Activated CD4-positive, alpha-beta T cell treated with anti-CD3 and anti-CD28 coated beads for 36 hours (primary cell): ENCODE results near the gene JAG2. TPM values are rescaled to one million over a fixed set of nuclear protein-coding genes. Genes with fewer than 3 reads are reported as not detected.

ENCODE experiments used
- ATAC-seq: fragments of 200-7000 bp; cut with Tn5 transposase; one replicate; pipeline ENCODE4 v1.10.0; 2021; ENCODE audit warnings: mild to moderate bottlenecking, moderate library complexity
- CTCF ChIA-PET: fragments of 350-600 bp; sonication (Branson Sonifier 250); formaldehyde crosslinking; loops from one replicate; lab custom pipeline; 2021; ENCODE audit warnings: antibody characterized with exemption; lab: Charles Lee
- POLR2A ChIA-PET: fragments of 350-600 bp; sonication (Branson Sonifier 250); formaldehyde crosslinking; loops from one replicate; lab custom pipeline; 2021; ENCODE audit warnings: antibody characterized with exemption, inconsistent platforms; lab: Charles Lee
- DNase-seq: peaks from one replicate; pipeline ENCODE4 v3.0.0-alpha.2; 2020
- H3K27ac Mint-ChIP-seq: one replicate; pipeline ENCODE4 v1.8.0; 2021; ENCODE audit warnings: mixed read lengths
- H3K27me3 Mint-ChIP-seq: one replicate; pipeline ENCODE4 v1.8.0; 2021; ENCODE audit warnings: mixed read lengths
- H3K36me3 Mint-ChIP-seq: one replicate; pipeline ENCODE4 v1.8.0; 2021; ENCODE audit warnings: low read depth, mixed read lengths
- H3K4me1 Mint-ChIP-seq: one replicate; pipeline ENCODE4 v1.8.0; 2021; ENCODE audit warnings: mixed read lengths
- H3K4me3 Mint-ChIP-seq: one replicate; pipeline ENCODE4 v1.8.0; 2021; ENCODE audit warnings: mild to moderate bottlenecking, moderate library complexity, mixed read lengths
- H3K9me3 Mint-ChIP-seq: one replicate; pipeline ENCODE4 v1.8.0; 2021; ENCODE audit warnings: low read depth, mixed read lengths
- intact Hi-C, 2 experiments: fragments of 100-400 bp; cut with DNase I in 1 of 2; cut with micrococcal nuclease in 1 of 2; formaldehyde crosslinking; loops; one replicate each; pipeline versions ENCODE4 v1.14.2 to v1.15.1; 2022 to 2024; cut with DNase I, micrococcal nuclease
- total RNA-seq, 2 experiments: library from RNA; stranded (reverse); gene quantifications; one replicate each; pipeline ENCODE4 v1.2.3, GENCODE V29; 2021

Gene JAG2
- total RNA-seq, 2 experiments from 2014 or later: 3.2 to 3.6 TPM

DNA sequence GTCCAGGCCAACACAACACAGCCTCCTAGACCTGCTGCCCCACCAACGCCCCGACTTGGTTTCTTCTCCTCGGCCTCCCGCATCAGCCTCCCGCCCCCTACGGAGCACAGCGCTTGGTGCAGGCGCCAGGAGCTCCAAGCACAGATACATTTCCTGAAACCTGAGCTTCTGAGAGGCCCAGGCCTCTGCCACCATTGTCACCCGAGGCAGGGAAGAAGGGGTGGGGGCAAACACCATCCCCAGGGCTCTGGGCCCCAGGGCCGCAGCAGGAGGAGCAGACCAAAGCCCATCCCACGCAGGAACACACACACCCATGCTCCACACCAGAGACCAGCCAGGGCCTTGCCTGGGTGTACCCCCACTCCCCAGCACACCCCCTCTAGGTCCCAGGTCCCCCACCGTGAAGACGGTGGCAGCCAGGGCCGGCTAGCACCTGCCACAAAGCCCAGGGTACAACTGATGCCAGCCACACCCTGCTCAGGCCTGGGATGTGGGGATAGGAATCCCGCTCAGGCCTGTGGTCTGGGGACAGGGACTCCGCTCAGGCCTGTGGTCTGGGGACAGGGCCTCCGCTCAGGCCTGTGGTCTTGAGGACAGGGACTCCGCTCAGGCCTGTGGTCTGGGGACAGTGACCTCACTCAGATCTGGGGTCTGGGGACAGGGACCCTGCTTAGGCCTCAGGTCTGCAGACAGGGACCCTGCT is 5.4 kb downstream of the JAG2 start:
- DNase-seq (no peak), ATAC-seq (no peak)
- Mint-ChIP-seq H3K9me3 (no peaks in the 10 kb centered on the region), H3K4me3 (no peak overlapping the region), H3K4me1 (no peaks in the 10 kb centered on the region), H3K27ac (no peak overlapping the region), H3K36me3 (no peaks in the 10 kb centered on the region), H3K27me3 (peaks cover 3% of the 10 kb centered on the region)
- ChIA-PET CTCF (interaction anchor here (1.0 kb wide), 1 partner anchor 129 kb away, joined by 4 read pairs; no protein-coding TSS in a partner anchor), POLR2A (interaction anchor here (0.5 kb wide), 1 partner anchor 145 kb away, joined by 5 read pairs; no protein-coding TSS in a partner anchor)
- intact Hi-C loops: loop anchor here in 1 of 2 experiments (10.0 kb wide), 1 partner anchor 82 kb away; the partner anchor contains the start of gene BTBD6

DNA sequence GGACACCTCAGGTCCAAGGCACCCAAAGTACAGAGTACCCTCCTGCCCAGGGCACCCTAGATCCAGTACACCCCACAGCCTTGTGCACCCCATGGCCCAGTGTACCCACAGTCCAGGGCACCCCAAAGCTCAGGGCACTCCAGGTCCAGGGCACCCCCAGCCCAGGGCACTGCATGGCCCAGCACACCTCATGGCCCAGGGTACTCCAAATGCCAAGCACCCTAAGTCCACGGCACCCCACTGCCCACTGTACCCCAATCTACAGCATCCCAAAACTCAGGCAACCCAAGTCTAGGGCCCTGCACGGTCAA is 6.0 kb downstream of the JAG2 start:
- ChIA-PET POLR2A (no interaction called here), CTCF (no interaction called here)
- no peak for ATAC-seq
- Mint-ChIP-seq H3K4me1 (no peaks in the 10 kb centered on the region), H3K36me3 (no peaks in the 10 kb centered on the region), H3K4me3 (no peak overlapping the region), H3K27me3 (peaks cover 3% of the 10 kb centered on the region), H3K27ac (no peak overlapping the region), H3K9me3 (no peaks in the 10 kb centered on the region)
- intact Hi-C loops: loop anchor here in 1 of 2 experiments (10.0 kb wide), 1 partner anchor 82 kb away; the partner anchor contains the start of gene BTBD6
- no peak for DNase-seq

DNA sequence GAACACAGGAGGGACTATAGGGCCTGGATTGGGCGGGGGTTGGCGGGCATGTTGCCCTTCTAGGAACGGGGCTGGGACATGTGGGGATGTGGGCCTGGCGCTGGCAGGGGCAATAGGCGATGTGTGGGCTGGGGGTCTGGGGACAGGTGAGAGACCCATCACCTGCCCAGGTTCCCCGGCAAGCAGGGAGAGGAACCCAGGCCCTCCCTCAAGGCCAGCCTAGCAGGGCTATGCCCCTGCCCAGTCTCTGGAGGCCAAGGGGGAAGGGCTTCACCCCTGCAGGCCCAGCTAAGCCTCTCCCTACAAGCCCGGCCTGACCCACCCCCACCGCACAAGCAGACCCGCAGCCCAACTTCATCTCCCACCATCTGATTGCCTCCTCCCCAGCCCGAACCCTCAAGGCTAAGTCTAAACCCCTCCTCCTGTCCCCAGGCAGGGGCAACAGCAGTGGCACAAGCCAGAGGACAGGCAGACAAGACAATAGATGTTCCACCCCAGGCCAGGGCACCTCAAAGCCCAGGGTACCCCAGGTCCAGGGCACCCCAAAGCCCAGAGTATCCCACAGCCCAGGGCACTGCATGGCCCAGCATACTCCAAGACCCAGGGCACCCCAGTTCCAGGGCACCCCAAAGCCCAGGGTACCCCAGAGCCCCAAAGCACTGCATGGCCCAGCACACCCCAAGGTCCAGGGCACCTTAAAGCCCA is 6.5 kb downstream of the JAG2 start:
- Mint-ChIP-seq H3K27me3 (peaks cover 3% of the 10 kb centered on the region), H3K36me3 (no peaks in the 10 kb centered on the region), H3K9me3 (no peaks in the 10 kb centered on the region), H3K4me1 (no peaks in the 10 kb centered on the region), H3K4me3 (no peak overlapping the region), H3K27ac (no peak overlapping the region)
- ChIA-PET CTCF (no interaction called here), POLR2A (no interaction called here)
- ATAC-seq: no peak
- no peak for DNase-seq
- intact Hi-C loops: loop anchor here in 1 of 2 experiments (10.0 kb wide), 1 partner anchor 83 kb away; the partner anchor contains the start of gene BTBD6

DNA sequence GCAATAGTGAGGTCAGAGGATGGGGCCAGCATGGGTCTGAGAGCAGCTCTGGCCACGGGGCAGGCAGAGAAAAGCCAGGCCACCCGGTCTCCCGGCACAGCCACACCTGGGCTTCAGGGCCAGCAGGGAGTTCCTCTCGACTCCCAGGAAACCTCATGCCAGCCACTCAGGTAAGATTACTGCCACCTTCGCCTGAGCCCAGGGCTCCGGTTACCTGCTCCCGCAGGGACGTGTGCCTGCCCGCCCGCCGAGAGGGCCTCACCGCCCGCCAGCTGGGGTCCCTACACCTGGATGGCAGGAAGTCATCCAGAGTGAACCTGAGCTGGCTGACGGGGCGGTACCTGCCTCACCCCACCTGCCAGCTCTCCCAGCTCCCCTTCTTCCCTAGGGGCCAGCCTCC is 7.3 kb downstream of the JAG2 start:
- ChIA-PET CTCF (no interaction called here), POLR2A (no interaction called here)
- ATAC-seq (no peak), DNase-seq (no peak)
- H3K27ac Mint-ChIP-seq: no peak overlapping the region
- no peaks in the 10 kb centered on the region for H3K9me3 Mint-ChIP-seq
- H3K27me3 Mint-ChIP-seq: no peaks in the 10 kb centered on the region
- no peaks in the 10 kb centered on the region for H3K4me1 Mint-ChIP-seq
- intact Hi-C loops: loop anchor here in 1 of 2 experiments (10.0 kb wide), 1 partner anchor 83 kb away; the partner anchor contains the start of gene BTBD6
- no peaks in the 10 kb centered on the region for H3K36me3 Mint-ChIP-seq
- no peak overlapping the region for H3K4me3 Mint-ChIP-seq

DNA sequence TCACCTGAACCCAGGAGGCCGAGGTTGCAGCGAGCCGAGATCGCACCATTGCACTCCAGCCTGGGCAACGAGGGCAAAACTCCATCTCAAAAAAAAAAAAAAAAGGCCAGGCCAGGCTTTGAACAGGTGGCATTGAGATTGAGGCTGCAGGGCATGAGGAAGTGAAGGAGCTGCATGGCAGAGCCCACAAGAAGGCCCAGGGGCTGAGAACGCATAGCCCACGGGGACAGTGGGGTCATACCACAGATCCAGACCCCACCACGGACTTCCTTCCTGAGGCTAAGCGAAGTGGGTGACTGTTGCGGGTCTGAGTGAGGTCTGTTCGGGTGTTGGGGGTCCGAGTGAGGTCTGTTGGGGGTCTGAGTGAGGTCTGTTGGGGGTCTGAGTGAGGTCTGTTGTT is 7.8 kb downstream of the JAG2 start:
- no peaks in the 10 kb centered on the region for H3K36me3 Mint-ChIP-seq
- no peaks in the 10 kb centered on the region for H3K4me1 Mint-ChIP-seq
- H3K27me3 Mint-ChIP-seq: no peaks in the 10 kb centered on the region
- H3K9me3 Mint-ChIP-seq: no peaks in the 10 kb centered on the region
- ChIA-PET POLR2A (no interaction called here), CTCF (no interaction called here)
- intact Hi-C loops: loop anchor here in 1 of 2 experiments (10.0 kb wide), 1 partner anchor 84 kb away; the partner anchor contains the start of gene BTBD6
- DNase-seq (no peak), ATAC-seq (no peak)
- H3K4me3 Mint-ChIP-seq: no peak overlapping the region
- H3K27ac Mint-ChIP-seq: no peak overlapping the region

DNA sequence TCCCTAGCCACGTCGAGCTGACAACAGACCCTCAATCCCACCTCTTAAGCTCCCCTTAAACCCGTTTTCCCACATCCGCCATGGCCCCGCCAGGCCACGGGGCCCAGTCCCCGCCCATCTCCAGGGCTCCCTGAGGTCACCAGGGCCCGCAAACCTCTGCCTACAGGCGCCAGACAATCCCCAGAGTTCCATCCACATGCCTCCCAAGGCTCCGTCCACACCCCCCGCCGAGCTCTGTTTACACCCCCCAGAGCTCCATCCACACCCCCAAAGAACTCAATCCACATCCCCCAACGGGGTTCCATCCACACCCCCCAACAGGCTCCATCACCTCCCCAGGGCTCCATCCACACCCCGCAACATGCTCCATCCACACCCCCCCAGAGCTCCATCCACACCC is 9.2 kb downstream of the JAG2 start:
- no peaks in the 10 kb centered on the region for H3K27me3 Mint-ChIP-seq
- no peaks in the 10 kb centered on the region for H3K4me1 Mint-ChIP-seq
- ChIA-PET CTCF (no interaction called here), POLR2A (no interaction called here)
- H3K27ac Mint-ChIP-seq: no peak overlapping the region
- H3K36me3 Mint-ChIP-seq: no peaks in the 10 kb centered on the region
- H3K9me3 Mint-ChIP-seq: no peaks in the 10 kb centered on the region
- H3K4me3 Mint-ChIP-seq: no peak overlapping the region
- DNase-seq (no peak), ATAC-seq (no peak)
- intact Hi-C loops: no loop called here

DNA sequence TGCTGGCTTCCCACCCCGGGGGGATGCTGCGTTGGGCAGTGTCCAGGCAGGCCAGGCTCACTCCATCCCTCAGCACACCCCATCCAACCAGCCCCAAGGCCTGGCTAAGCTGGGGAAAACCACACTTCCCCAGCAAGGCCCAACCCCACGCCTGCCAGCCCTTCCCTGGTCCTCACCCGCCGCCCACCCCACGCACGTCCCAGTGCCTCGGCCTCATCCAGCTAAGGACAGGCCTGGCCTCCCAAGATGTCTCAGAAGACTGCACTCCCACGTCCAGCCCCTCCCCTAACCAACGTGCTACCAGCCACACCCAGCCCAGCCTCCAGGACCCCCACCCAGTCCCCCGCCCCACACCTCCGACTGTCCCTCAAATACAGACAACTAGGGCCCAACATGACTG is 9.8 kb downstream of the JAG2 start:
- H3K4me3 Mint-ChIP-seq: no peak overlapping the region
- ATAC-seq (no peak), DNase-seq (no peak)
- intact Hi-C loops: no loop called here
- CTCF ChIA-PET: no interaction called here
- H3K27me3 Mint-ChIP-seq: no peaks in the 10 kb centered on the region
- no peak overlapping the region for H3K27ac Mint-ChIP-seq
- POLR2A ChIA-PET: no interaction called here
- no peaks in the 10 kb centered on the region for H3K36me3 Mint-ChIP-seq
- H3K4me1 Mint-ChIP-seq: no peaks in the 10 kb centered on the region
- H3K9me3 Mint-ChIP-seq: no peaks in the 10 kb centered on the region

DNA sequence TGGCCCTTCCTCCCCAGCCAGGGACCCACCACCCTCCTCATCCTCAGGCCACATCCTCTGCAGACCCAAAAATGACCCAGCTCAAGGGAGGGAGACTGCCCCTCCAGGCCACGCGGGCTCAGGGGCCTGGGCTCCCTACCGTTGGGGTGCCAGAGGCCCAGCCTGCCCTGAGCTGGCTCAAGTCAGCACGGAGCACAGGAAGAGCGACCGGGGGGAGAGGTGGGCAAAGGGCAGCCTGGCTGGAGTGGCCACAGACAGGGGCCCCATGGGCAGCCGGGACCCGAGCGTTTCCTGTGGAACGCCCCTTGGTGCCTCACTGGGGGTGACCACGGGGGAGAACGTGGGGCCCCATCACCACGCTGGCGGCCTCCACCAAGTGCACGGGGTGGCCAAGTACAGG is 10.7 kb downstream of the JAG2 start:
- Mint-ChIP-seq H3K4me1 (no peaks in the 10 kb centered on the region), H3K27ac (no peak overlapping the region), H3K4me3 (no peak overlapping the region), H3K36me3 (no peaks in the 10 kb centered on the region), H3K27me3 (no peaks in the 10 kb centered on the region), H3K9me3 (no peaks in the 10 kb centered on the region)
- ChIA-PET POLR2A (no interaction called here), CTCF (no interaction called here)
- DNase-seq (no peak), ATAC-seq (no peak)
- intact Hi-C loops: no loop called here

DNA sequence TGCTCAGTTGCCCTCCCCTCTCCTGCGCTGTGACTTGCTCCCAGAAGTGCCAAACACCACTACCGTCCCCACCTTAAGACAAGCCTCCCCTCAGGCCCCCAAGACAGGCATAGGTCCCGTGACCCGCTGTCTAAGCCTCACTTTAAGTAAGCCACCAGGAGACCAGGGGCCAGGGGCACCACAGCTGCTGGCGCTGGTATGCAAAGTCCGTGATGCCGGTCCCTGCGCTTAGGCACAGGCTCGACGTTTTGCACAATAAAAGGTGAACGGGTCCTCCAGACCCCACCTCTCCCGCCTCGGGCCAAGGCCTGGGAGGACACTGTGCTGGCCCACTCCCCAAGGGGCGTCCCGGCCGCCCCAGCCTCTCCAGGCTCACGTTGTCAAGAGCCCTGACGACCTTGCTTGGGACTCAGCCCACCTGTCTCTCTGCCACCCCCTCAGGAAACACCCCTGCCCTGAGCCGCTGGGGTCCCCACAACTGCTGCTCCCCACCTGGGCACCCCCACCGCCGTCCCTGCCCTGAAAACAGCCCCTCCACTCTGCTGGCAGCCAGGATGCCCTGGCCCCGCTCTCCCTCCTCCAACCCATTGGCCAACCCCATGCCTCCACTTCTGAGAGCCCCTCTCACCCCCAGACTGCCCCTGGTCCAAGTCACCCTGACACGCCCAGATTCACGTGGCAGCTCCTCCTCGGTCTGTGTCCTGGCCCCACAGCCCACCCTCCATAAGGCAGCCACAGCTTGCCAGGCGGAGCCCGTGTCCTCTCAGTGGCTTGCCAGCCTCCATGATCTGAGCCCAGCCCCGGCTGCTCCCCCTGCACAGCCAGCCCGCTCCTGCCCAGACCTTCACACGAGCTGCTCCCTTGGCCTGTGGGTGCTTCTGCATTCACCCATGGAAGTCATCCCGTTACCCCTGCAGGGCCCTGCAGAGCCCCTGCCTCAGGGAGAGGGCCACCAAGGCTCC is 11.9 kb downstream of the JAG2 start:
- no peak overlapping the region for H3K4me3 Mint-ChIP-seq
- CTCF ChIA-PET: interaction anchor here (0.6 kb wide), 1 partner anchor 23 kb away, joined by 3 read pairs; no protein-coding TSS in a partner anchor

DNA sequence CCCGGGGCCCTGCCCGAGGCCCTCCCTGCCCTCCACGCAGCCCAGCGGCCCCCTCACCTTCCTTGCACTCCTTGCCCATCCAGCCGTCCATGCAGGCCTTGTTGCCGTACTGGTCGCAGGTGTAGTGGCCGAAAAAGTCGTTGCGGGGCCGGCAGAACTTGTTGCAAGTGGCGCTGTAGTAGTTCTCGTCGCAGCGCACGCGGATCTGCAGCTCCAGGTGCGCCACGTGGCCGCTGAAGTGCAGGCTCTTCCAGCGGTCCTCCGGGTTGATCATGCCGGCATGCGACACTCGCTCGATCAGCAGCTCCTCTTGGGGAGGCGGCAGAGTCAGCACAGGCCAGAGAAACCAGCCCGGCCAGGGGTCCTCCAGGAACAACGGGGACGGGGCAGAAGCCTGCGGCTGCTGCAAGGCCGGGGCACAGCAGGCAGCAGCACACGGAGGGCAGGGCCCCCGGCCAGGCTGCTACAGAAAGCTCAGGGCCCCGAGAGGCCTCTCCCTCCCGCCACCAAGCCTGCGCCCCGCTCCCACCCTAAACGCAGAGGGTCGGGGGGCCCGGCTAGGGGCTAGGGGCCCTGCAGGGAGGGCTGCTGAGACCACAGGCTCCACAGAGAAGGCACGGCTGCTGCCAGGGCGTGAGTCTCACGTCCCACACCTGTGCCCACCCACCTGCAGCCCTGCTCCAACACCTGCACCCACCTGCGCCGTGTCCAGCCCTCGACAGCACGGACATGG is 12.7 kb downstream of the JAG2 start:
- intact Hi-C loops: no loop called here
- Mint-ChIP-seq H3K9me3 (no peaks in the 10 kb centered on the region), H3K27me3 (no peaks in the 10 kb centered on the region), H3K27ac (no peak overlapping the region), H3K4me1 (no peaks in the 10 kb centered on the region), H3K36me3 (no peaks in the 10 kb centered on the region), H3K4me3 (no peak overlapping the region)
- CTCF ChIA-PET: interaction anchor here (0.7 kb wide), 1 partner anchor 9 kb away, joined by 3 read pairs; no protein-coding TSS in a partner anchor
- ATAC-seq (no peak), DNase-seq (no peak)
- POLR2A ChIA-PET: no interaction called here

More for the DNA sequence above, 11.9 kb downstream of the JAG2 start:
- Mint-ChIP-seq H3K27me3 (no peaks in the 10 kb centered on the region), H3K27ac (no peak overlapping the region), H3K4me1 (no peaks in the 10 kb centered on the region), H3K36me3 (no peaks in the 10 kb centered on the region), H3K9me3 (no peaks in the 10 kb centered on the region)
- ATAC-seq (no peak), DNase-seq (no peak)
- POLR2A ChIA-PET: no interaction called here
- intact Hi-C loops: no loop called here
